GM19238 (cell line): ENCODE measurements around the gene C5orf58.
"Not testable (repeated sequence)": the region's sequence is repeated elsewhere in the genome, so short reads cannot be mapped to it uniquely, and the experiment has no call there.

Source experiments
- DNase-seq: peaks from one replicate; pipeline ENCODE4 v3.0.0; 2011; ENCODE audit warnings: low spot score; ENCODE audit not compliant: insufficient read length

C5orf58 gene

GRCh38 chr5:170223360-170223759 lies 9.4 kb upstream of the C5orf58 start:
- DNase-seq: no peak

- no peak for DNase-seq
Observed at GRCh38 chr5:170223906-170224305, 8.9 kb upstream of the C5orf58 start.

- peak; percentile 31 for DNase-seq
Observed at GRCh38 chr5:170225326-170226128, 7.3 kb upstream of the C5orf58 start.

- no peak for DNase-seq
Observed at GRCh38 chr5:170226129-170226615, 6.6 kb upstream of the C5orf58 start.

- no peak for DNase-seq
Observed at GRCh38 chr5:170226661-170227060, 6.1 kb upstream of the C5orf58 start.

- DNase-seq: no peak
Observed at GRCh38 chr5:170228762-170229435, 3.9 kb upstream of the C5orf58 start.

GRCh38 chr5:170233358-170233892 lies 640 bp downstream of the C5orf58 start:
- DNase-seq: no peak

GRCh38 chr5:170235876-170236864 lies 3.4 kb downstream of the C5orf58 start:
- DNase-seq: no peak

- DNase-seq: no peak
Observed at GRCh38 chr5:170238456-170239196, 5.8 kb downstream of the C5orf58 start.

- not testable (repeated sequence) for DNase-seq
Observed at GRCh38 chr5:170245436-170245835, 12.7 kb downstream of the C5orf58 start.

GRCh38 chr5:170246126-170246870 lies 13.5 kb downstream of the C5orf58 start:
- DNase-seq: no peak

- DNase-seq: no peak
Observed at GRCh38 chr5:170247363-170247762, 14.6 kb downstream of the C5orf58 start.

- no peak for DNase-seq
Observed at GRCh38 chr5:170248172-170248930, 15.6 kb downstream of the C5orf58 start.

GRCh38 chr5:170248931-170249227 lies 16.1 kb downstream of the C5orf58 start:
- not testable (repeated sequence) for DNase-seq

- DNase-seq: no peak
Observed at GRCh38 chr5:170249355-170249754, 16.6 kb downstream of the C5orf58 start.

- DNase-seq: no peak
Observed at GRCh38 chr5:170250810-170251317, 18.1 kb downstream of the C5orf58 start.

GRCh38 chr5:170251462-170251861 lies 18.7 kb downstream of the C5orf58 start:
- DNase-seq: no peak

GRCh38 chr5:170252109-170252508 lies 19.3 kb downstream of the C5orf58 start:
- DNase-seq: no peak
